Activated gamma-delta T cell treated with Interleukin-2 at 50 U/mL for 16 hours (primary cell): ENCODE data around the gene LRBA.

ENCODE experiments used
- DNase-seq: peaks from one replicate; pipeline ENCODE4 v3.0.0-alpha.2; 2020

Gene LRBA

DNA sequence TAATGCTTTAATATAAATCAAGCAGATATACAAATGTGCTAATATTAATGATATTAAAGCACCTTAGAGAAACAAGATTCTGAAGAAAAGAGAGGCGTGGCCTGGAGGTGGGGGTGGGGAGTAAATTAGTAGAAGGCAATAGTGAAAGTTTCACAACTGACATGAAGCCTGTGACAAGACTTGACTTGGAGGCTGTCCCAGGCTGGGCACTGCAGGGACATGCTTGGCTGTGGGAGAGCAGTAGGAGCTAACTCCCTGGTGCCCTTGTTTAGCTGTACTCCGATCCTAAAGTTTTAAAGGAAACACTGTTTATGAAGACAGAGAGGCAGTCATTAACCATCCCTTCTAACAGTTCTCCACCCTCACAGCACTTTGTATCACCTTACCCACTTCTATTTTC, 672.1 kb downstream of the LRBA start:
- no peak for DNase-seq

DNA sequence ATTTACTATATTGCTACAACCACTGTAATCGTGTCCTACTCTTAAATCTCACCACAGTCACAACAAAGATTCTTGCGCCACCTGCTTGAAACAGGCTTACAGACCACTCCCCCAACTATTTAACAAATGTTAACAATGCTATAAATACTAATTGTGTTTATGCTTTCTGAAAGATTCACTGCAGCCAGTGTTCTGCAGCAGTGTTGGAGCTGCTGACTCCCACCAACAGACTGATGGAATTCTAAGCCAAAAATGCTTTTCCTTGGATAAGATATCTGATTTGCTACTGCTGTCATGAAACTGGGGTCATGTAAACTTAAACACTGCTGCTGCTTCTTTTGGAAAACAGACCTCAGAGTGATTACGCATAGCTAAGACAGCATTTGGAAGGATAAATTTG, 677.4 kb downstream of the LRBA start:
- DNase-seq: no peak

DNA sequence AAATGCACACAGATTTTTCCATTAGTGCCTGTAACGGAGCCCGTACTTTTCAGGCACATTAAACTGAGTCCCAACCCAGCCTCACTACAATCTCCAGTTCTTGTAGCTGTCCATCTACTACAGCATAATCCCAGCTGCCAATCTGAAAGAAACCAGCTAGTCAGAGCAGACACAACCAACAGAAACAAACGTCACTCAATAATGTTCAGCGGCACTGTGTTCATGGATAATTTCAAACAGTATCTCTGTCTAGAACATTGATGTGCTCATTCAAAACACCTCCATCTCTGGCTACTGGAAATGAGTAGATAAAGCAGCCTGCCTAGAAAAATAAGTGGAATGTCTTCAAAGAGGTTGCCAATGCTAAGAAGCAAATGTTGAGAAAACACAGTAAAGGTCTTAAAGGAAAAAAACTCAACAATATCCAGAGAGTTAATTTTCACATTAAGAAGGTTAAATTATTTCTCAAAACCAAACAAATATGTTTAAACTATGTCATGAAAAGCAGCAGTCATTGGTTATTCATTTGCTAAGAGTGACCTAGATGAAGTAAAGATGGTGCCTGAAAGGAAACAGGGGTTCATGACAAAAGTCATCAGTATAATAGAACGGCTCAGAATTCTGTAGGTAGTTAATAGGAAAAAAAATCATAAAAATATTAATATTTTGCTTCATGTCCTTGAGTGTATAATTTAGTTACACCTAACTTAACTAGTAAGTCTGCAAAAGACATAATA, 678.2 kb downstream of the LRBA start:
- DNase-seq: no peak

DNA sequence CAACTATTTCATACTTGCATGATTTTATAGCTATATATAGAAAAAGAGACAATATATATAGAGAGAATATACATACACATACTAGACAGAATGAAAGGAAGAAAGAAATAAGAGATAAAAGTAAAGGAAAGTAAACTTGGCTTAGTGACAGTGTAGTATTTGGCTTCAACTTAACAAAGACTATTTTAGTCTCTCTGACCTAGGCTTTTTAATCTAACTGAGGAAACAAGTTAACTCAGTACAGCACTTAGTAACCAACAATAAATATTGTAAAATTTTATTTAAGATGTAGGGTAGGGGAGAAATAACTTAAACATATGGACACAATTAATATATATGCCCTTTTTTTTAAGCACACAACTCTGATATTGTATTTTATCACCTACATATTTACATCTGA, 682.1 kb downstream of the LRBA start:
- no peak for DNase-seq

DNA sequence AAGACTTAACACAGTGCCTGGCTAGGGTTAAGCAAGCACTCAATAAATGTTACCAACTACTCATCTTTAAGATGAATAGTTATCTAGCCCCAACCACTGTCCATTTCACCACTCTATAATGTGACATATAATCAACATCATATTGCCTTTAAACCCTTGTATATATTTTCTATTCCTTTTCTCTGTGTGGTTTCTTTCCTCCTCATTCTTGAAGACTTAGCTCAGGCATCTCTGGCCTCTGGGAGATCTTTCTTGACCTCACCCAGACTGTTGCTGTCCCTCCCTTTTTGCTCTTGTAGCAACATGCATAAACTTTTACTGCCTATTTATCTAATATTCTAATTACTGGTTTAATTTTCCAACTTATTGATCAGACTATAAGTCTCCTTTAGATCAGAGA, 683.0 kb downstream of the LRBA start:
- DNase-seq: no peak

DNA sequence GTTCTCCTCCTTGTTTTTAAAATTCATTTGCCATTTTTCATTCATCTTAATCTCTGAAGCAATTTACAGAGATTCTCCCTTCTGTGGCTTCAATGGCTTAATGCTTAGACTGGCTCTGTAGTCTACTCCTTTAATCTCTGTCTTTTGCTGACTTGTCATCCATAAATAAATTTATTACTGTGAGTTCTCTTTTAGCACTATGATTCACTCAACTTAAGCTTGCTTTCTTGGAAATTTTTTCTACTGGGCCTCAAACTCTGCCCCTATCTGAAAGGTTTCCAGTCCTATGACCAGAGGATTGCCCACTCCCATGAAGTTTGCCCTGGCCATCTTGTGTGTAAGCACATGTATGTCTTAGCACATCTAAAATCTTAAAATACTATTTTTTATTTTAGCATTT, 685.7 kb downstream of the LRBA start:
- no peak for DNase-seq

DNA sequence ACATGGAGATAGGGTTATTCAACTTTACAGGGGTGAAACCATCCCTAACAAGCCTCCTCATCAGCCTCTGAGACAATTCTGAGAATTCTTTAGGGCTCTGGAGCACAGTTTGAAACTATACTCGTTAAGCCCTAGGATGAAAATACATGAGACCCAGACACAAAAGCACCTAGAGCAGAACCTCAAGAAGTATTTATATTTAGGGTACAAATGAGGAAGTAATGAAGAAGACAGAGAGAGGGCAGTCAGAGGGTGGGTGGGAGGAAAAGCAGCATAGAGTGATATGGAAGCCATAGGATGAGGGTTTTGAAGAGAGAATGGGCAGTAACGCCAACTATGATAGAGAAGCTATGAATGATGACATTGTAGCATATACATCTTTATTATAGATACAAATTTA, 686.6 kb downstream of the LRBA start:
- DNase-seq: no peak

DNA sequence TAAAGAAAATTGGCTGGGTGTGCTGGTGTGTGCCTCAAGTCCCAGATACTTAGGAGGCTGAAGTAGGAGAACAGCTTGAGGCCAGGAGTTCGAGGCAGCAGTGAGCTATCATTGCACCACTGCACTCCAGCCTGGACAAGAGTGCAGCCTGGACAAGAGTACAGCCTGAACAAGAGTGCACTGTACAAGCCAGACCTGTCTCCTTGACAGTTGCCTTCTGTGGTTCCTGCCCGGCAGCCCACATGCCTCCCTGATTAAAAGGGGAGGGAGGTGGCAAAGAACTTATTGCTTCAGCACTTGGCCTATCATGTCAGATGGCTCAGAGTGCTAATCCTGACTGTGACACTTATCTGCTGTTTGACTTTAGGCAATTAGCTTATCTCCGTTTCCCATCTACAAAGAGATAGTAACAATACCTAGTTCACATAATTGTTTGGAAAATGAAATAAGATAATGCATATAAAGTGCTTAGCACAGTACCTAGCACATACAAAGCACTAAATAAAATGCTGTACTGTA, 687.8 kb downstream of the LRBA start:
- no peak for DNase-seq

DNA sequence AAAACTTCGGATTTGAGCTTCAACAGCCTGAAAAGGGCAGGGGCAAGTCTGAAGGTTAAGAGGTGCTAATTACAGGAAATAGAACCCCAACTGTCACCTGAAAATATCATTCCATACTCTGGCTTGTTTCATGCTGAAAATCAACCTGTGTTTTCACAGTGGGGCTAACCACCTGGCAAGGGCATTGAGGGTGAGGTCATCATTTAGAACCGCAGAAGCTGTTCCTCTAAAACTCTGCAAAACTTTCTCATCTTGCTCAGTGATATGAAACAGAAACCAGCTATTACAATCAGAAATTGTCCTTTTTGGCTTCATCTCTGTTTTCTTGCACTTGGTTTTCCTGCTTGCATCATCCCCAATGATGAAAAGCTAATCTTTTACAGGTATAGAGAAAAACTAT, 689.2 kb downstream of the LRBA start:
- DNase-seq: no peak

DNA sequence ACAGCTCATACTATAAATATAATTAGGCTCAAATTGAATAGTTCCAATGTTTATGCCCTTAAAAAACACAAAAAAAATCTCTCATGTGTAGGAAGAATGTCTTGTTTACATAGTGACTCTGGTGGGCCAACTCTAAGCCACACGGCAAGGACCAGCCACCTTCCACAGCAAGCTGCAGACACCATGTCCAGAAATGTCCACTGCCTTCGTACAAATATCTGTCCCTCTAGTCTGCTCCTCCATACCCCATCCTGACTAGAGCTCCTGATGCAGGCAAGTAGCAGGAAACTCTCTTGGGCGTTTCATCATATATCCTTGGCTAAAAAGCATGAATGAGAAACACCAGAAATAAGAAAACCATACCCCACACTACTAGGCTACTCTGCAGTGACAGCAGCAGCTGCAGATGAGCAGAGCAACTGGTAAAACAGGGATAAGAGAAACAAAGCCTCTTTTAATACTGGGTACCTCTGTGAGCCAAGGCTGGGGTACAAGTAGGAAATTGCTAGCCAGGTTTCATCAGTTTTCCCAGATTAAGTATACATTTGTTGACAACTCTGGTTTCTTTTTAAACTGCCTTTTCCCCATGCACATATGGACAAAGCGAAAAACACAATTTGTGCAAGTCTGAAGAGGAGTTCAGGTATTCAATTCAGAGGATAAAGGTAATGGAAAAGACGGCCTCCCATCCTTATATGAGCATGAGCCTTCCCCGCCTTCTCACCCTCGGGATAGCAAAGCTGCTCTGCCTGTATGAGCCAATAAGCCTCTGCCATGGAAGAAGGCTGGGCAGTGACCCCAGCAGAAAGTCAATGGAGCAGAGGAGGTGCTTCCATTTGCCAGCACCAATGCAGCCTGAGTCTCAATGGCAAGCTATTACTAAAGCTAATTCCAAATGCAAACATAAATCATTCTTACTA, 691.4 kb downstream of the LRBA start:
- no peak for DNase-seq

DNA sequence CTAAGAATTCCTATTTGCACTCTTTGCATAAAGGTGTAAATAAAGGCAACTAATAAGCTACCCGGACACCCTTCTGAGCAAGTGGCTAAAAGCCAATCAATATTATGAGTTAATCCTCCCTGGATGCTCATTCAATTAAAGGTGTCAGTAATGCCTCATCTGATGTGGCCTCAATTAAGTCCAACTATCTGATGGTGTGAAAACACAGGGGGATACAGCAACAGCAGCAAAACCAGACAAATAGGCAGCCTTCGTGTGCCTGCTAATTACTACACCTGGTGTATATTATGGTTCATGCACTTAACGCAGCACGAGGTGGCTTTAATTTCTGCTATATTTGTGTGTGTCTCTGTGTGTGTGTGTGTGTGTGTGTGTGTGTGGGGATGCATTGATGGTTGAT, 692.4 kb downstream of the LRBA start:
- DNase-seq: no peak

DNA sequence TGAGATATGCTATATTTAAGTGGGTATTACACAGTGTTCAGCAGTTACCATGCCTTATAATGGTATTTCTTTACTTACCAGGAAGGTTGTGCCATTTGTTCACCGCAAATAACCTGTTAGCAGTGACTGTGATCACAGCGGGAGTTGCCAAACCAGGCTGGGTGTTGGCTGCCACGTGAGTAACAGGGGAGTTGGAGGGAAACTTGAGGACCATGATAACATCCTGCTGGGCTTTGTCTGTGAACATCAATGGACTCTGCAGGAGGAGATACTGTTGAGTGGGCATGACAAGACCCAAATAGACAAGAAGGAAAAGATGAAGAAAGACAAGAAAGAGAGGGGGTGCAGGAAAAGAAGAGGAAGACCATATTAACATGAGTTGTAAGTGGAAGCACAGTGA, 694.0 kb downstream of the LRBA start:
- no peak for DNase-seq

DNA sequence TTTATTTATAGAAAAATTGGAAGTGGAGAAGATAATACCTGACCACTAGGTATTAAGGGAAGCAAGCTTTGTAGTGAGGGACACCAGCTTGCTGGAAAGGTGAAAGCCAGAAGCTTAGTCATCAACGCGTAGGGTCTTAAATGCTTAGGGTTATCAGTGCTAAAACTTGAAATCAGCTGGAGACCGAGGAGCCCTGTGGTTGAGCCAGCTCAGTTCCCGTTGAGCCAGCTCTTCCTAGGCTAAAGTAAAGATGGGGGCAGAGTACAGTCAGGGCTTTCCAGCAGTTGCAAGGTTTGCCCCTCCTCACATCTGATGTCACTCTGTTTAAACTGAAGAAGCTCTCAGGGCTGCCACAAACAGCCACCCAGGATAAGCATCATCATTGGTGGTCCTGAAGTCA, 696.1 kb downstream of the LRBA start:
- no peak for DNase-seq

DNA sequence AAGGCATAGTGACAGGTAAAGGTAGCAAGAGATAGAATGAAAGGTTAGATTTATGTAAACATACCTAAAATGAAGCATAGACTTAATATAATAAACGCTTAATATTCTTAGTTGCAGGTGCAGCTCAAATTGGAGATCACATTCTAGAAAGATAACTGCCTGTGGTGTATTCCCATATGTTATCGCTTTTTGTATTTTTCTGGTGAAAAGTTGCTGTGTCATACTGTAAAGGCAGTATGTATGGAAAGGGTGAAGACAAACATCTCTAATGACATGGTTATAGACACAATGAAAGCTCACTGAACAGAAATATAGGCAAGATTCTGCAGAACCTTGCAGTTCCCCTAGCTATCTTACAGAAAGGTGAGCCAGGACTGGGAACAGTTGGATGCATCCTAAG, 696.6 kb downstream of the LRBA start:
- DNase-seq: no peak

DNA sequence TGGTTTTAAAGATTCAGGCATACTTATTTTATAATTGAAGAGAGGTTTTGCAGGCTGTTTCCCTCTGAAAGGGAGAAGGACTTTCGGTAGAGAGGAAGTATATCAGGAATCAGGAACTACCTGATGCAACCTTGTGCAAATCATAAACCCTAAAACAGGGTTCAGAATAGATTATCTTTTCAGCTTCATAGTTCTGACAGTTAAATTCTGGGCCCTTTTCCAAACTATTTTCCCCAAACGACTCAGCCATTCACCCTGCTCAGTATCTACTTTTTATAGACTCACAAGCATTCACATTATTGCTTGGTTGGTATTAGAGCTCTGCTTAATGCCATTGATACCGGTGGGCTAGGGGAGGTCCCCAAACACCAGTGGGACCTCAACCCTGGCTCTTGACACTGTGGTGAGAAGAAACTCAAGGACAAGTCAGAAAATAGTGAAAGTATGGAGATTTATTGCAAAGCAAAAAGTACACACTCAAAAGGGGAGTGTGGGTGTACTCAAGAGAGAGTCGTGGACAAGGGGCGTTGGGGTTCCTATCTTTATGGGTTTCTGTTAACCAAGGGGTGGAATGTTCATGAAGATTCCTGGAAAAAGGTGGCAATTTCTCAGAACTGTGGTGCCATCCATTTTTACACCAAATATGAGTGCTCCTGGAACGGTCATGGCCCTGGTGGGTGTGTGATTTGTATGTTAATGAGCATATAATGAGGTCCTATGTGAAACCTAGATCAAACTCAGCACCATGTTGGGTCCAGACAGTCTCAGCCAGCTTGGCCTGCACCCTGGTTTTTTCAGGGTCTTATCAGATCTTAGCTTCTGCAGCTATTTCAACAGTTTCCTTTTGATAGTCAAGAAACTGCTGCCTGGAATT, 698.5 kb downstream of the LRBA start:
- no peak for DNase-seq

DNA sequence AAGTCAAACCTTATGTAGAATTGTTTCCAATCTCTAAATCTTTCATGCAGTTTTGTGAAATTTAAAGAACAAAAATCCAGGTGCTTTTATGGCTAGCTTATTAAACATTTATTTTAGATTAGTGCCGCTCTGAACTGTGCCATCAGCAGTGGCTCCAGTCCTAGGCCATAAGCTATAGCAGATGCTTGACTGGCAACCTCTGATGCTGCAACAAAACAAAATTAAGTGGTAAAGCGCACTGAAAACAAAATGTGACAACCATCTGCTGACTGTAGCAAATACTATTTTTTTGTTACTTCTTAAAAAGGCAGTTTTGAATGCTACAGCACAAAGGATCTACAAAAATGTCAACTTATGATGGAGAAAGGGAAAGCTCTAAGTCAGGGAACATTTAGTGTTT, 699.4 kb downstream of the LRBA start:
- no peak for DNase-seq

DNA sequence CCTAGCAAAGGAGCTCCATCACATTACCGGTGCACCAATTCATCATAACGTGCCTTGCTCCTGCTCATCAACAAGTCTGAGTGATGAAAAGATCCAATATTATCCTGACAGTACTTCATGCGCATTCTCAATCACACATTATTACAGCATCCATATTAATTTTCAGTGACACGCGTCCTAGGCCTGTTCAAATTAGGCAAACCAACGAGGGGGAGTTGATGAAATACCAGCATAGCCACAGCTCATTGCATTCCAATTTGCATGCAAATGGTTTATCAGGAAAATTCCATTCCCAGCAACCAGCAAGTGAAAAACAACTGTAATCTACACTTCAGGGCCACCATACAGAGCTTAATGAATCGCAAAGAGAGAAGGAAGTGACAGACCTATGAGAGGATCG, 699.9 kb downstream of the LRBA start:
- no peak for DNase-seq

DNA sequence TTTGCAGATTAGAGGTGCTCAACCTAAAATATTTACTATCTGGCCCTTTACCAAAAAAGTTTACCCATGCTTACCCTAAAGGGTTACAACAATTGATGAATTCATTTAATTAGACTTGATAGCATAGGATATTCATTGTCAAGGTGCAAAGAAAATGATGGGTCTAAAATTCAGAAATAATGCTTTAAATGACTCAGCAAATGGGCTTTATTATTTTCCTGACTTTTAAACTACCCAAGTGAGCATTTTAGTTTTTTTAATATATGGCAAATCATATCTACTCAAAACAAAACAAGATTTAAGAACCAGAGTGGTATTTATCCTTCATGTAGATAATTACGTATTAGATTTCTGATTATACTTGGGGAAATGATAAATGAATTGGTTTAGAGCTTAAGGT, 701.1 kb downstream of the LRBA start:
- no peak for DNase-seq

DNA sequence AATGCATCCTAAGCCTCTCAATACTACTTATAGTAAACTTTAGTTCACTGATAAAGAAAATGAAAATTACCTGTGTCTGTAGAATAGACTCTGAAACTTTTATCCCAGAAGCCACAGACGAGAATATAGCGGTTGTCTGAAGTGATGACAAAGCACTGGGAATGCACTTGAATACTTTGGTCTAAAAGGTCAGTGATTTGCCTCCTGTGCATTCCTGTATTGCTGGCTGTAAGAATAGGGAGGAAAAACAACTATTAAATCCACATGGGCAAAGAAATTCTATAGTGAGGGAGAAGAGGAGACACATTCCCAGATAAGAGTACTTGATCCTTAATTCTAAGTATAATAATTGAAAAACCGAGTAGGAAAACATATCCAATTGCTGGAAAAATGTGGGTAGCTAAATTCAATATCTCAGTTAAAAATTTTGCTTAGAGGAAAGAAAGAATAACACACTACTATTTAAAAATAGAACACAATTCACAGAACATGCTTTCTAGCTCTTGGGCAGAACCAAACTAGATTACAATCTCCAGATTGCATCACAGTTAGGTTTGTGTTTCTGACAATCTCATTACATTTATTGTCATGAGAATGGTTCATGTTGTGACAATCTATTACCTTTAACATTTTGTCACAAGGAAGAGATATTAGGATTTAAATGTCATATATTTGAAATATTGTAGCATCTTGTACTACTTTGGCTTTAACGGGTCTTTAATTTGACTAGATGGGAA, 704.8 kb downstream of the LRBA start:
- DNase-seq: no peak

DNA sequence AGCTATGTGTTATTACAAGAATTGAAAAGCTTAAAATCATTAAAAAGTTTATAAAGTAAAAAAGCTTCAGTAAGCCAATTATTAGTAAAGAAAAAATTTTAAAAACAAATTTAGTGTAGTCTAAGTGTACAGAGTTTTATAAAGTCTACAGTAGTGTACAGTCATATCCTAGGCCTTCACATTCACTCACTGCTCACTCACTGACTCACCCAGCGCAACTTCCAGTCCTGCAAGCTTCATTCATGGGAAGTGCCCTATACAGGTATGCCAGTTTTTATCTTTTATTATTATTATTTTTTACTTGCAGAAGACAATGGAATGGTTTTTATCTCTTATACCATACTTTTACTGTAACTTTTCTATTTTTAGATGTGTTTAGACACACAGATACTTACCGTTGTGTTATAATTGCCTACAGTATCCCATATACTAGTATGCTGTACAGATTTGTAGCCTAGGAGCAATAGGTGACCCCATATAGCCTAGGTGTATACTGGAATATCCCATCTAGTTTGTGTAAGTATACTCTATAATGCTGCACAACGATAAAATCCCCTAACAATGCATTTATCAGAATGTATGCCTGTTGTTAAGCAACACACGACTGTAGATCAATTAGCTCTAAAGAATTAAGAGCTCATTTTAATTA, 706.1 kb downstream of the LRBA start:
- no peak for DNase-seq

DNA sequence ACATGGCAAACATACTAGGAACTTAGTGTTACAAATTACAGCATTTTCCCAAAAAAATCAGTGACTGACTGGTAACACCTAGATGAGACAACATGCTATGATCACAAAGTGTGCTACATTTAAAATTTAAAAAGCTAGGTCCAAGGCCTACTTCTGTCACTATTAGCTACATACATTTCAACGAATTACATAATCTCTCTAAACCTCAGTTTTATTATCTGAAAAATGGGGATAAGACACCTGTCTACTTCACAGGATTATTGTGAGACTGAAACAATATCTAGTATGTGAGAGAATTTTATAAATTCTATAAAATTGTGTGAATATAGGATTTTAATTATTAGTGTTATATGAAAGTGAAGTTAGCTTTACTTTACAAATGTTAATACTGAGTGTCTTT, 708.4 kb downstream of the LRBA start:
- DNase-seq: no peak

DNA sequence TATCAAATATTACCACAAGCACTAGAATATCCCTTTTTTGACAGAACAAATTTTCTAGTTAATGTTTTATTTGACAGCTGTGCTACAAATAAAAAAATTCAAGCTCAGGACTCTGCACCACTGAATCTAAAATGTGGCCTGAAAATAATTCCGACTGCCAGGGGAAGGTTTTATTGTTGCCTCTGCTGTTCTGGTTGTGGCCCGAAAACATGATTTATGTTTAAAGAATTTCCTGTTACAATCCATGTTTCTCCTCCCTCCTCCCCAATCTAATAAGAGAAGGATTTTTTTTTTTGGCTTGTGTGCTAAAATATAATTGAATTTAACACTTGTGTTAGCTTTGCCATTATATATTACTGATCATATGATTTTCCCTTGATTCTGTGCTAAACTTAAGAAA, 709.1 kb downstream of the LRBA start:
- DNase-seq: no peak
